ENCODE data around the gene SDK1.
"Not testable (repeated sequence)": the region's sequence is repeated elsewhere in the genome, so short reads cannot be mapped to it uniquely, and the experiment has no call there.

The SDK1 gene

DNA sequence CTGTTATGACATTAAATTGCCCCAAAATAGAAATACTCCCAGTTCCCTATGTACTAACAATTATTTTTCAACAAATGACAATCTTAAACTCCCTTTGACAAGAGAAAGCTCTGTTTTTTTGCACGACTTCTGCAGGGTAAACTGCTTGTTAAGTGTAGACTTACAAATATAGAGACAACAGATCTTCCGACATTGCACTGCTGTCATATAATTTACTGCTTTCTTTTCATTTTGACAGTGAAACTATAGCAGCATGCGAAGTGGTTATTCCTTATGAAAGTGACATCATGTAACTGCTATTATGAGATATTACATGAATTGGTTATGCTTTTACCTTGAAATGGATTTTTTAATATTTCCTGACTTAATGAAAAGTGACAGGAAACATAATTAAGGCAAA lies 659.9 kb downstream of the SDK1 start:
- Histone ChIP-seq H3K4me3 (ENCODE audit: low read depth, low read length) (no peak overlapping the region), H3K36me3 (ENCODE audit: control insufficient read depth in 2 of 2, insufficient read depth in 1 of 2, low read length in 2 of 2) (peaks cover 0 to 6% of the 10 kb centered on the region in 2 experiments; a peak in 1 of 3 replicates), H3K27ac (ENCODE audit: extremely low read depth, low read depth, low read length) (no peak overlapping the region), H3K4me1 (ENCODE audit: control insufficient read depth, insufficient read depth, low read length) (no peaks in the 10 kb centered on the region), H3K9me3 (ENCODE audit: control insufficient read depth, insufficient read depth, low read depth, low read length) (no peaks in the 10 kb centered on the region)
- ChIA-PET POLR2A (no interaction called here), CTCF (no interaction called here)
- TF ChIP-seq, protein P1, sequence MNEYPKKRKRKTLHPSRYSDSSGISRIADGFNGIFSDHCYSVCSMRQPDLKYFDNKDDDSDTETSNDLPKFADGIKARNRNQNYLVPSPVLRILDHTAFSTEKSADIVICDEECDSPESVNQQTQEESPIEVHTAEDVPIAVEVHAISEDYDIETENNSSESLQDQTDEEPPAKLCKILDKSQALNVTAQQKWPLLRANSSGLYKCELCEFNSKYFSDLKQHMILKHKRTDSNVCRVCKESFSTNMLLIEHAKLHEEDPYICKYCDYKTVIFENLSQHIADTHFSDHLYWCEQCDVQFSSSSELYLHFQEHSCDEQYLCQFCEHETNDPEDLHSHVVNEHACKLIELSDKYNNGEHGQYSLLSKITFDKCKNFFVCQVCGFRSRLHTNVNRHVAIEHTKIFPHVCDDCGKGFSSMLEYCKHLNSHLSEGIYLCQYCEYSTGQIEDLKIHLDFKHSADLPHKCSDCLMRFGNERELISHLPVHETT (tag by site-specific recombination; IDR thresholded peaks at IDR 0.05), result no peak
- TF ChIP-seq ZNF266 (tag by site-specific recombination; IDR thresholded peaks at IDR 0.05; ENCODE audit: low read depth) (no peak), GLIS2 (tag by site-specific recombination; IDR thresholded peaks at IDR 0.05) (no peak), ZSCAN30 (tag by site-specific recombination; IDR thresholded peaks at IDR 0.05) (no peak), ZNF132 (tag by site-specific recombination; IDR thresholded peaks at IDR 0.05; ENCODE audit: borderline replicate concordance) (no peak), YY2 (tag by site-specific recombination; IDR thresholded peaks at IDR 0.05) (no peak), BCL11A (tag by site-specific recombination; IDR thresholded peaks at IDR 0.05; ENCODE audit: low read depth) (no peak), ZNF629 (tag by site-specific recombination; IDR thresholded peaks at IDR 0.05) (no peak), ZNF561 (tag by site-specific recombination; IDR thresholded peaks at IDR 0.05; ENCODE audit: borderline replicate concordance) (no peak), PRDM1 (tag by site-specific recombination; IDR thresholded peaks at IDR 0.05) (no peak), ZNF121 (tag by site-specific recombination; IDR thresholded peaks at IDR 0.05) (no peak), ZNF530 (tag by site-specific recombination; IDR thresholded peaks at IDR 0.05; ENCODE audit: low read depth) (no peak), ZBTB7A (tag by site-specific recombination; IDR thresholded peaks at IDR 0.05; ENCODE audit: low read depth) (no peak), ZNF133 (tag by site-specific recombination; IDR thresholded peaks at IDR 0.05) (no peak), HOXD13 (CRISPR knock-in tag; IDR thresholded peaks at IDR 0.05; ENCODE audit: borderline replicate concordance) (no peak)
- TF ChIP-seq, protein P2, sequence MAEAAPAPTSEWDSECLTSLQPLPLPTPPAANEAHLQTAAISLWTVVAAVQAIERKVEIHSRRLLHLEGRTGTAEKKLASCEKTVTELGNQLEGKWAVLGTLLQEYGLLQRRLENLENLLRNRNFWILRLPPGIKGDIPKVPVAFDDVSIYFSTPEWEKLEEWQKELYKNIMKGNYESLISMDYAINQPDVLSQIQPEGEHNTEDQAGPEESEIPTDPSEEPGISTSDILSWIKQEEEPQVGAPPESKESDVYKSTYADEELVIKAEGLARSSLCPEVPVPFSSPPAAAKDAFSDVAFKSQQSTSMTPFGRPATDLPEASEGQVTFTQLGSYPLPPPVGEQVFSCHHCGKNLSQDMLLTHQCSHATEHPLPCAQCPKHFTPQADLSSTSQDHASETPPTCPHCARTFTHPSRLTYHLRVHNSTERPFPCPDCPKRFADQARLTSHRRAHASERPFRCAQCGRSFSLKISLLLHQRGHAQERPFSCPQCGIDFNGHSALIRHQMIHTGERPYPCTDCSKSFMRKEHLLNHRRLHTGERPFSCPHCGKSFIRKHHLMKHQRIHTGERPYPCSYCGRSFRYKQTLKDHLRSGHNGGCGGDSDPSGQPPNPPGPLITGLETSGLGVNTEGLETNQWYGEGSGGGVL (tag by site-specific recombination; IDR thresholded peaks at IDR 0.05), result no peak
- TF ChIP-seq, protein P3, sequence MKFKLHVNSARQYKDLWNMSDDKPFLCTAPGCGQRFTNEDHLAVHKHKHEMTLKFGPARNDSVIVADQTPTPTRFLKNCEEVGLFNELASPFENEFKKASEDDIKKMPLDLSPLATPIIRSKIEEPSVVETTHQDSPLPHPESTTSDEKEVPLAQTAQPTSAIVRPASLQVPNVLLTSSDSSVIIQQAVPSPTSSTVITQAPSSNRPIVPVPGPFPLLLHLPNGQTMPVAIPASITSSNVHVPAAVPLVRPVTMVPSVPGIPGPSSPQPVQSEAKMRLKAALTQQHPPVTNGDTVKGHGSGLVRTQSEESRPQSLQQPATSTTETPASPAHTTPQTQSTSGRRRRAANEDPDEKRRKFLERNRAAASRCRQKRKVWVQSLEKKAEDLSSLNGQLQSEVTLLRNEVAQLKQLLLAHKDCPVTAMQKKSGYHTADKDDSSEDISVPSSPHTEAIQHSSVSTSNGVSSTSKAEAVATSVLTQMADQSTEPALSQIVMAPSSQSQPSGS (tag by site-specific recombination; IDR thresholded peaks at IDR 0.05; ENCODE audit: low read depth), result no peak
- TF ChIP-seq, protein P4, sequence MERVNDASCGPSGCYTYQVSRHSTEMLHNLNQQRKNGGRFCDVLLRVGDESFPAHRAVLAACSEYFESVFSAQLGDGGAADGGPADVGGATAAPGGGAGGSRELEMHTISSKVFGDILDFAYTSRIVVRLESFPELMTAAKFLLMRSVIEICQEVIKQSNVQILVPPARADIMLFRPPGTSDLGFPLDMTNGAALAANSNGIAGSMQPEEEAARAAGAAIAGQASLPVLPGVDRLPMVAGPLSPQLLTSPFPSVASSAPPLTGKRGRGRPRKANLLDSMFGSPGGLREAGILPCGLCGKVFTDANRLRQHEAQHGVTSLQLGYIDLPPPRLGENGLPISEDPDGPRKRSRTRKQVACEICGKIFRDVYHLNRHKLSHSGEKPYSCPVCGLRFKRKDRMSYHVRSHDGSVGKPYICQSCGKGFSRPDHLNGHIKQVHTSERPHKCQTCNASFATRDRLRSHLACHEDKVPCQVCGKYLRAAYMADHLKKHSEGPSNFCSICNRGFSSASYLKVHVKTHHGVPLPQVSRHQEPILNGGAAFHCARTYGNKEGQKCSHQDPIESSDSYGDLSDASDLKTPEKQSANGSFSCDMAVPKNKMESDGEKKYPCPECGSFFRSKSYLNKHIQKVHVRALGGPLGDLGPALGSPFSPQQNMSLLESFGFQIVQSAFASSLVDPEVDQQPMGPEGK (tag by site-specific recombination; IDR thresholded peaks at IDR 0.05), result no peak

DNA sequence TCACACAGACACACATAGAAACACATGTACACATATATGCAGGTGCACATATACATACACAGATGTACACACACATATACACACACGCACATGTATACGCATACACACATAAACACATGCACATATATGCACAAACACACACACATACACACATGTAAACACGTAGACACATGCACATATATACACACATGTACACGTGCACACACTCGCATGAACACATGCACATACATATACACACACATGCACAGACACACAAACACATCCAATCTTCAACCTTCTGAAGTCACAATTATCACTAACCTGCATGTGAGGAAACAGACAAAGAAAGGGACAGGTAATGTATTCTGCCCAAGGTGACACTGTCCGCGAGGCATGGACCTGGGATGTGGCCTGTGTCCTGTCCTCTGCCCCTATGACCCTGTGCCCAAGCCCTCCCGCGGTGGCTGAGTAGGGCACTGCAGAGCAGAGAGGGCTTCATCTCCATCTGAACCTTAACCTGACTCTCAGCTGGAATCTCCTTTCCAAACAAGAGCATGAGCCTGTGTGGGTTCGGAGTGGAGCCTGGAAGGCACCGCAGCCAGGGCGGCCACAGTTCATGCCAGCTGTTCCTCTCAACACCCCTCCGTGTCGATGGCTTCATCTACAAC lies 660.9 kb downstream of the SDK1 start:
- Histone ChIP-seq H3K4me3 (ENCODE audit: low read depth, low read length) (no peak overlapping the region), H3K4me1 (ENCODE audit: control insufficient read depth, insufficient read depth, low read length) (no peaks in the 10 kb centered on the region), H3K36me3 (ENCODE audit: control insufficient read depth in 2 of 2, insufficient read depth in 1 of 2, low read length in 2 of 2) (peaks cover 0 to 6% of the 10 kb centered on the region in 2 experiments; a peak in 1 of 3 replicates), H3K27ac (ENCODE audit: extremely low read depth, low read depth, low read length) (no peak overlapping the region), H3K9me3 (ENCODE audit: control insufficient read depth, insufficient read depth, low read depth, low read length) (no peaks in the 10 kb centered on the region)
- CTCF ChIA-PET, result no interaction called here
- TF ChIP-seq, protein P5, sequence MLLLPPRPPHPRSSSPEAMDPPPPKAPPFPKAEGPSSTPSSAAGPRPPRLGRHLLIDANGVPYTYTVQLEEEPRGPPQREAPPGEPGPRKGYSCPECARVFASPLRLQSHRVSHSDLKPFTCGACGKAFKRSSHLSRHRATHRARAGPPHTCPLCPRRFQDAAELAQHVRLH (tag by site-specific recombination; IDR thresholded peaks at IDR 0.05), result no peak
- no peak for TF ChIP-seq ZNF16 (tag by site-specific recombination; IDR thresholded peaks at IDR 0.05; ENCODE audit: low read depth)
- TF ChIP-seq, protein P6, sequence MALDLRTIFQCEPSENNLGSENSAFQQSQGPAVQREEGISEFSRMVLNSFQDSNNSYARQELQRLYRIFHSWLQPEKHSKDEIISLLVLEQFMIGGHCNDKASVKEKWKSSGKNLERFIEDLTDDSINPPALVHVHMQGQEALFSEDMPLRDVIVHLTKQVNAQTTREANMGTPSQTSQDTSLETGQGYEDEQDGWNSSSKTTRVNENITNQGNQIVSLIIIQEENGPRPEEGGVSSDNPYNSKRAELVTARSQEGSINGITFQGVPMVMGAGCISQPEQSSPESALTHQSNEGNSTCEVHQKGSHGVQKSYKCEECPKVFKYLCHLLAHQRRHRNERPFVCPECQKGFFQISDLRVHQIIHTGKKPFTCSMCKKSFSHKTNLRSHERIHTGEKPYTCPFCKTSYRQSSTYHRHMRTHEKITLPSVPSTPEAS (tag by site-specific recombination; IDR thresholded peaks at IDR 0.05), result 0 out of 2 replicates have a peak, but pooled peaks have one; percentile 28
- POLR2A ChIA-PET, result no interaction called here

DNA sequence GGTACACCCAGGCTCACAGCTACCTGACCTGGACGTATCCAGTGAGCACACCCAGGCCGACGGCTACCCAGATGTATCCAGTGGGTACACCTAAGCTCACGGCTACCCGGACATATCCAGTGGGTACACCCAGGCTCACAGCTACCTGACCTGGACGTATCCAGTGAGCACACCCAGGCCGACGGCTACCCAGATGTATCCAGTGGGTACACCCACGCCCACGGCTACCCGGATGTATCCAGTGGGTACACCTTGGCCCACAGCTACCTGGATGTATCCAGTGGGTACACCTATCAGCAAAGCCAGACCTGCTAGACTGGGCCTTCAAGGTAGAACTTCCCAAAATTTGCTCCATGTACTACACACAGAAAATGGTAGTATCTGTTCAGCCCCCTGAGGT lies 662.7 kb downstream of the SDK1 start:
- H3K9me3 ChIP-seq (ENCODE audit: control insufficient read depth, insufficient read depth, low read depth, low read length); H3K4me3 ChIP-seq (ENCODE audit: low read depth, low read length); POLR2A ChIA-PET; H3K27ac ChIP-seq (ENCODE audit: extremely low read depth, low read depth, low read length); CTCF ChIA-PET; H3K4me1 ChIP-seq (ENCODE audit: control insufficient read depth, insufficient read depth, low read length): not testable (repeated sequence)
- H3K36me3 ChIP-seq (ENCODE audit: control insufficient read depth in 2 of 2, insufficient read depth in 1 of 2, low read length in 2 of 2), result peaks cover 0 to 16% of the 10 kb centered on the region in 2 experiments; a peak in 1 of 3 replicates

Data from HEK293 (cell line).